ENCODE results near the gene NAIF1.

NAIF1 gene

GRCh38 chr9:128102196-128102595 is 35.1 kb upstream of the NAIF1 start:
- DNase-seq: no peak

DNA sequence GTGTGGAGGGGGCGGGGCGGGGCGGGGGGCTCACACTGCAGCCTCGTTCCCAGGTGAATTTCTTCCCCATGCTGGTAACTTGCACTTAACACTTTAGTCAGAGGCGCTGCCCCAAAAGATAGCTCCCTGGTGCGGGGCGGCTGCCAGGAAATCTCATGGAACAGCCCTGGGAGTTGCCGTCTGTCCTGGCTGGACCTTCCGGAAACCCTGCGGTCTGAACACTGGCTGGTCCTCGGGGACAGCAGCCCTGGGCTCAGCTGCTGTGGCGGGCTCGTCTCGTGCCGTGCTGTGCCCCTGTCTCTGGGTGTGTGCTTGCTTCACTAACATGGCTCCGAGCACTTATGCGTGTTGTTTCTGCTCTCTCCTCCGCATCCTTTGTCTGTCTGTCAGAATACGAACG is 34.6 kb upstream of the NAIF1 start:
- DNase-seq: no peak

GRCh38 chr9:128101231-128101661 is 34.1 kb upstream of the NAIF1 start:
- DNase-seq: no peak

DNA sequence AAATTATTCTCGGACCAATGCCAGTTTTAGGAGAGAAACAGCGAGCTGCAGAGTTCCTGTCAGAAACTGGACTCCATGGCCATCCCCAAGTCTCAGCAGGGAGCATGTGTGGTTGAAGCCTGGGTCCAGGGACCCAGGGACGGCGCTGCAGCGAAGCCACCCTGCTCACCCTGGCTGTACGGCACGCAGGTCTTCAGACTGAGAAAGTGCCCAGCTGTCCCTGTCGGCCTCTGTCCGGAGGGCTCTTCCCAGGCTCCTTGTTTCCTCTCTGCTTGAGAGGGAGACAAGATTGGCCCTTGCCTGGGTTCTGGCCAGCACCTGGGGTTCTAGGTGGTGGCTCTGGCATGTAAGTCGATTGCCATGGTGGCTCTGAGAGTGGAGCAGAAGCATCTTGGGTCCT is 33.5 kb upstream of the NAIF1 start:
- no peak for DNase-seq

DNA sequence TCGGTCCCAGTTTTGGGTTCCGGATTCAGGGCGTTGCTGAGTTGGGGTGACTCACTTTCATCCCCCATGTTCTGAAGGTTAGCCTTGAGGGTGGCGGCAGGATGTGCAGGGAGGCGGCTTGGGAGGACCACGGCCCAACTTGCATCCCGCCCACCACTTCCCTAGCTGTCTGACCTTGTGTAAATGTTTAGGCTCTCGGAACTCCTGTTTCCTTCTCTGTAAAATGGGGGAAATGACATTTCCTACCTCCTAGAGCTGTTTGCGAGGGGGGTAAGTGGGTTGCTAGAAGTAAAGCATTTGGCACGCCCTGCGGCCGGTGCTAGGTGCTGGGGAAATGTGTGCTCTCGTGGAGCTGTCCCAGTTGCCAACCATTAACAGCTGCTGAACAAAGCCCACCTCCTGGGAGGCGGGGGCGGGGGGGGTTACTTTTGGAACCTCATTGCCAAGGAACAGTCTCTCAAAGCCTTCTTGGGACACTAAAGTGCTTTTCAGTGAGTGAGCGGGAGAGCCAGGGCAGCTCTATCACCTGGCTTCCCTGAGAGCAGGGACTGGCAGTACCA is 32.9 kb upstream of the NAIF1 start:
- DNase-seq: no peak

DNA sequence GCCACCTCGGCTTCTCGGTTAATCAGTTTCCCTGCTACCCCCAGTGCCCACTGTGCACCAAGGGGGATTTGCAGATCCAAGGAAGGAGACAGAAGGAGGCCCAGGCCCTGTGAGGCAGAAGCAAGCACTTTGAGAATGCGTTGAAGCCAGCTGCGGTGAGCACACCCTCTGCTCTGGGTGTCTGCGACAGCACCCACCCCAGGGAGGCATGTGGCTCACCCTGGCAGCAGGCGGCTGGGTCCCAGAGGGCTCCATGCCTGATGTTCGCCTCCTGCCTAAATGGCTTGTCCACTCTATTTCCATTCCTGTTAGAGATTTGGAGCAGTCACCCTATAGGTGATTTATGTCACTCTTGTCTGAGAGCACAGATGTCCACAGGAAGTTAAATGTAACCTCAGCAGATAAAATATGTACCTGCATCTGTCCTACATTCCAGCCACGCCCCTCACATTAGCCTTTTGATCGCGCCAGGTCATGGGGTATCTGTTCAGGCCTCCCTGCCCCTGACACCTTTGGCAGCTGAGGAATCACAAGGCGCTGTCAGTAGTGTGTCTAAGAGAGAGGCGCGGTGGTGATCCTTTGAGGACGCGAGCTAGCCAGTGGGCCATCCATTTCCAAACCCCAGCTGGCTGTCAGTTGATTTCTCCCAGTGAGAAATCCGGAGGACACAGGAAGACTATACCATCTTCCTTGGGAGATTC is 32.3 kb upstream of the NAIF1 start:
- DNase-seq: no peak

DNA sequence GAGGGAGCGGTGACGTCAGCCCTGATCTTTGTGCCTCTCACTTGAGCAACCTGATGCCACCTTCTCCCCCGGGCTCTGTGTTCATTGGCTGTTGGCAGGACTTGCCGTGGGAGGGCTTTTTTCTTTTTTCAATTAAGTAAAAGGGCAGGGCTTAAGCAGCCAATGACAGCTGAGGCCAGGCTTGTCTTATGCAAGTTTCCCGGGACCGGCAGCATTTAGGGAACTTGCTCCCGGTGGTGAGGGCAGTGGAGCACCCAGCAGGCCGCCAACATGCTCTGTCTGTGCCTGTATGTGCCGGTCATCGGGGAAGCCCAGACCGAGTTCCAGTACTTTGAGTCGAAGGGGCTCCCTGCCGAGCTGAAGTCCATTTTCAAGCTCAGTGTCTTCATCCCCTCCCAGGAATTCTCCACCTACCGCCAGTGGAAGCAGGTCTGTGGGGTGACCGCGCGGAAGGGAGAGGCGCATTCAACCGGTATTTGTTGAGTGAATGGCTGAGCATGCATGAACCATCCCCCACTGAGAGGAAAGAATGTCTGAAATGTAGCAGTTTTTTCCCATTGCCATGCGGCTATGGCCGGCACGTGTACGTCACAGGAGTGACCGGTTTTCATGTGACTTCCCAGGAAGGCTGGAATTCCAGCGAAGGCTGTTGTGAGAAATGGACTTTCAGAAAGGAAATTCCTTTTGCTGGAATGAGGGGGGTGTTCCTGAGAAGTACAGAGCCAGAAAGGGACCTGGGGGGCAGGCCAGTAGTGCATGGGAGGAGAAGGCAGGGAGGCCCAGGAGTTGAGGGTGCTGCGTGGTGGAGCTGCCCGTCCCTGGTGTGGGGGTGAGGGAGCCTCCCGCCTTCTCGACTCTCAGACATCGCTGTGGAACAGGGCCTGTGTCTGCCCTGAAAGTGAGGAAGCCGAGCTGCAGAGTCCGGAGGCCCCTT is 31.4 kb upstream of the NAIF1 start:
- peak; percentile 83 for DNase-seq

DNA sequence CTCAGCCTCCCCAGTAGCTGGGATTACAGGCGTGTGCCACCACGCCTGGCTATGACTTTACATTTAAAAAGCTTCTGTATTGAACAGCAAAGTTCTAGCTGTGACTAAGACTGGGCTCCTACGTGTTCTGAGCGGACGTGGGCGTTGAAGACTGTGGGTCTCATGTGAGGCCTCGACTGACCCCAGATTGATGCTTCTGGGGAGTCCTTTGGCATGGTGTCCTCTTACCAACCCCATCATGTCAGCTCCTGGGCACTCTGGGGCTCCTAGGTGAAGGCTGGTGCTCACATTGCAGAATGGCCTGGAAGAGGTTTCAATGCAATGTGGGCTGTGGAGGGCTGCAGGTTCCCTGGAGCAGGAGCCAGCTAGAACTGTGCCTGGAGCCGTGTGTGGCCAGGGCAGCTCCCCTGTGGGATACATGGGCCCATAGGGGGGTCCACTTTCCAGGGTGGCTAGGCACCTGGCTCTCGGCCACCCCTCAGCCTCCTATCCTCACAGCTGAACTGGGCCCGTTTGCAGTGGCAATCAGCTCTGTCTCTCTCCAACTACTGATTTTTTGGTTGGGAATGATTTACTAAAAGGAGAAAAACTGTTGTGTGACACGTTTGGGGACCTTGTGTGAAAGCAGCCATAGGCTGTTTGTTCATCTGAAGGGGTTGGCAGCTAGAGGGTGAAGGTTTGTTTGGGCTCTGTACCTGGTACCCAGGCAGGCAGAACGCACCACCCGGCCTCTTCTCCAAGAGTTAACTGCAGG is 30.6 kb upstream of the NAIF1 start:
- no peak for DNase-seq

DNA sequence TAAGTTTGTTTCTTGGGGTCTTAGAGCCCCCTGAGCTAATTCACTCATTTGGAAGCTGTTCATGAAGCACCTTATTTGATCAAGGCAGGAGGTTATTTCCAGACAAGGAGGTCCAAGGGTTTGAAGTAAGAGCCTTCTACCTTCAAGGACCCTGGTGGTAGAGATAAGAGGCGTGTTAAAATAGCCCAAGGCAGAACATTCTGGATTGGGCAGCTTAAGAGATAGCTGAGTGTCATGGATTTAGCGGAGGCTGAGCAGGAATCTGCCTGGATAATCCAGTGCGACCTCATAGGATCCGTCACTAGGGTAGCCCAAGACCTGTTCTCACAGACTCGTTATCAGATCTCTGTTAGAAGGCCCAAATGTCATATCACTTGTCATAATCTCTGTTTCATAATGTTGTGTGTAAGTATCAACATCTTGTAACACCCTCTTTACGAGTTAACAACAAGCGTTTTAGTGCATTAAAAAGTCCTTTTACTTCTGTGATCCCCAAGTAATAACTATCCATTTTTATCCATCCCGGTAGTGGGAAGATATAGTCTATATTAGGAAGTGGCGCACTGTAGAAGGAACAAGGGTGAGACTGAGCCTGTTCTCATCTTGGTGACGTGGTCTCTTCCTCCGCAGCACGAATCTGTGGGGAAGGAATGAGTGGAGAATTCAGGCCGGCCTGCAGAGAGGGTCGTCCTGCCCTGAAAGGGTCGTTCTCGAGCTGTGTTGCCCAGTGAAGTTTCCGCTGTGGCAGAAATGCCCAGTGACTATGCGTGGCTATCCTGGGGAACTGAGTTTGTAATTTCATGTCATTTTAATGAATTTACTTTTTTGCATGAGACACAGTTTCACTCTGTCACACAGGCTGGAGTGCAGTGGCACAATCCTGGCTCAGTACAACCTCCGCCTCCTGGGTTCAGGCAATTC is 29.8 kb upstream of the NAIF1 start:
- DNase-seq: no peak

GRCh38 chr9:128094950-128095544 is 27.9 kb upstream of the NAIF1 start:
- no peak for DNase-seq

DNA sequence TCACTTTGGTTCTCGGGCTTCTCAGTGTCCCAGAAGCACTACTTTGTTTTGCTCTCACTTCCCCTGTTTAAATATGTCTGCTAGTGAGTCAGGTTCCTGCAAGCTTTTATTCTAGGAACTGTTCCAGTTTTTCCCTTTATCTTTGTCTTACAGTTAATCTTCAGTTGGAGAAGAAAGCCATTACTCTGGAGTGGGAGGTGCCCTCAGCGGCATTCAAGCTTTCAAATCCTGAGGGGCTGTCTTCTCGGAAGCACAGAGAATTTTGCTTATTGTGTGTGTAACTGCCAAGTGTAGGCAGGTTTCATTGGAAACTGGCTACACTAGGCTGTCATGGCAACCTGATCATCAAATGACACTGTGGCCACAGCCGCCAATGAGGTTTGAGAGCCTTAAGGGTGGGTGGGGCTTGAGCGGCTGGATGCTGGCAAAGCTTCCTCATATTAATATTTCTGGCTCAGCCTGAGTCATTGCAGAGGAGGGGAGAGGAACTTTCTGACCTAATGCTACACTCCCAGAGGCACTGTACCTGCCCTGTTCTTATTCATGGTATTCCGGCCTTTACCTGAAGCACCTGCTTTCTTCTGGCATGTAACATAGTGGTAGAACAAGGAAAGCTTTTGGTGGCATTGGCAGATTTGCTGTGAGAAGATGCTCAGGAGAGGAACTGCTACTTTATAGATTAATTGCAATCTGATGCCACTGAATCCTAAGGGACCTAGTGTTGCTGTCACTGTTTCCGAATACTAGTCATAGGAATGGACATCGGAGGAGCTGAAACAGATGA is 27.2 kb upstream of the NAIF1 start:
- peak; percentile 26 for DNase-seq

GRCh38 chr9:128093011-128093410 is 25.9 kb upstream of the NAIF1 start:
- DNase-seq: no peak

- no peak for DNase-seq
These were observed 25.3 kb upstream of the NAIF1 start for GRCh38 chr9:128092199-128092977.

GRCh38 chr9:128091571-128091970 is 24.5 kb upstream of the NAIF1 start:
- DNase-seq: no peak

DNA sequence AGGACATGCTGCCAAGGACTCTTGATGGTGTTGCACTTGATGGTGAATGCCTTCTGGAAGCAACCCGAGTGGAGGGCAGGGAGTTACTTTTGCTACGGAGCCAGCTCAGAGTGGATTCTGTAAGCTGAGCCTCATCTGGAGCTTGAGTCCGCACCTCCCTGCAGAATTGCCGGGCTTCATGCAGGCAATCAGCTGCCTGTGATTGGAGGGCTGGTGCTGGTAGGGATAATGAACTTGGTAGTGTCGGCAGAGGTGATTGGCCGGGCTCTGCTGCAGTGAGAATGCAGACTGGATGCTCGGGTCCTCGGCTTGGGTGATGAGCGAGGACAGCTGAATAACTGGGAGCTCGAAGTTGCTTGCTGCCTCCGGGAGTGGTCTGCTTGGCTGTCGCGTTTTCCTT is 24.0 kb upstream of the NAIF1 start:
- no peak for DNase-seq

- no peak for DNase-seq
These were observed 22.2 kb upstream of the NAIF1 start for GRCh38 chr9:128089299-128089698.

DNA sequence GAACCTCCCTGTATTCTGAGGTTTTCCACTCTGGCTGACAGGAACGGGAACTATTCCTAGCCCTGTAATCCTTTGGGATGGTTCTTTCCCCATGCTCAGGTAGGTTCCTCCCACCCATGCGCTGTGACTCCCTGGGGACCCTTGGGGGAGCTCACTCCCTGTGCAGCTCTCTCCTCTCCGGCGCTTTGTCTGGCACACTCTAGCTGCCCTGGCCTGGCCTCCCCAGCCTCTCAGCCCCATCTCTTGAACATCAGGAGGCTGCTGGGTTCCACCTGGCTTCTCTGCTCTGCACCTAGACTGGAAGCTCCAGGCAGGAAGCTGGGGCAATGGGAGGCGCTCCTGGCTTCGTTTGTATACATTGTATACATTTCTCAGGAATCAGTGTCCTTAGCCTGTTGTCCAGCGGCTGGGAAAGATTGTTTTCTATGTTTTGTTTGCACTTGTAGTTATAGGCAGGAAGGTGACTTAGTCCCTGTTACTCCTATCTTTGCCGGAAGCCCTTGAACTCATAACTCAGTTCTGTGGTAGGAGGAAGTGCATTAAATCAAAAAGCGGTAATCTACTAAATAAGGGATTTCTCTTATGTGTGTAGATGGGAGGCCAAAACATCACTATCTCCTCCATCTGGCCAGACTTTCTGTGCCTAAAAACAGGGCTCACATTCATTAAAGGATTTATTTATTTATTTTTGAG is 21.3 kb upstream of the NAIF1 start:
- DNase-seq: no peak

DNA sequence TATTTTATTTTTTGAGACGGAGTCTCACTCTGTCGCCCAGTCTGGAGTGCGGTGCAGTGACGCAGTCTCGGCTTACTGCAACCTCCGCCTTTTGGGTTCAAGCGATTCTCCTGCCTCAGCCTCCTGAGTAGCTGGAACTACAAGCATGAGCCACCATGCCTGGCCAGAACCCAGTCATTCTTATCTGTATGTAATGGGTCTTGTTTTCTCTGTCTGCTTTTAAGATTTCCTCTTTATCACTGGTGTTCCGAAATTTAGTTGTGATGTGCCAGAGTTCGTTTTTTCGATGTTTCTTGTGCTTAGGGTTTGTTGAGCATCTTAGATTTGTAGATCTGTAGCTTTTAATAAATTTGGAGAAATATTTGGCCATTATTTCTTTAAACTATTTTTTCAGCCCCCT is 20.1 kb upstream of the NAIF1 start:
- no peak for DNase-seq

DNA sequence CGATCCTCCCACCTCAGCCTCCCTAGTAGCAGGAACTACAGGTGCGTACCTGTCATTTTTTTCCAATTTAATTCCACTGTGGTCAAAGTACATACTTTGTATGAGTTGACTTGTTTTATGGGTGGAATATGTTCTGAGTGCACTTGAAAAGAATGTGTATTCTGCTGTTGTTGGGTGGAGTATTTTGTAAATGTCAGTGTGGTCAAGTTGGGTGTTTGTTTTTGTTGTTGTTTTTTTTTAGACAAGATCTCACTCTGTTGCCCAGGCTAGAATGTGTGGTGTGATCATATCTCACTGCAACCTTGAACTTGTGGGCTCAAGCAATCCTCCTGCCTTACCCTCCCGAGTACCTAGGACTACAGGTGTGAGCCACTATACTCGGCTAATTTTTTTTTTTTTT is 18.8 kb upstream of the NAIF1 start:
- no peak for DNase-seq
